BJ (cell line): ENCODE results near the gene IFNK. TPM values are rescaled to one million over a fixed set of nuclear protein-coding genes. Genes with fewer than 3 reads are reported as not detected.

ENCODE experiments used
- CTCF ChIA-PET: fragments of 350-600 bp; formaldehyde crosslinking; extraction: SDS; loops from one replicate; lab custom pipeline; 2021; ENCODE audit warnings: antibody characterized with exemption, inconsistent platforms; lab: Yijun Ruan, JAX
- POLR2A ChIA-PET: fragments of 300-600 bp; sonication (Branson Sonifier 250); formaldehyde crosslinking; extraction: SDS; loops from one replicate; lab custom pipeline; 2021; ENCODE audit warnings: antibody characterized with exemption; lab: Charles Lee
- DNase-seq: peaks from one replicate; pipeline ENCODE4 v3.0.0-alpha.2; 2011; ENCODE audit warnings: low read depth
- H3K27me3 ChIP-seq: 2 replicates; pipeline ENCODE4 v1.6.0; 2011; ENCODE audit warnings: low read length; ENCODE audit not compliant: control insufficient read depth, insufficient read depth
- H3K36me3 ChIP-seq: 2 replicates; pipeline ENCODE4 v1.5.1; 2011; ENCODE audit warnings: low read length; ENCODE audit not compliant: control insufficient read depth, insufficient read depth
- H3K4me3 ChIP-seq: 2 replicates; pipeline ENCODE4 v1.5.1; 2011; ENCODE audit warnings: low read depth, mild to moderate bottlenecking, control low read depth, low read length
- polyA plus RNA-seq: library from polyadenylated mRNA; depleted of rRNA; stranded (reverse); fragments of >200 nt; gene quantifications from 2 replicates; pipeline ENCODE4 v1.2.3, GENCODE V29; 2011
- TF ChIP-seq, protein P1 (sequence below): IDR thresholded peaks from 2 replicates; pipeline ENCODE4 v1.5.1; 2011; ENCODE audit warnings: low read depth, mild to moderate bottlenecking, control low read depth, inconsistent platforms, low read length, moderate library complexity; ENCODE audit not compliant: insufficient read depth

IFNK gene
- polyA plus RNA-seq, 1 experiment, result not detected

DNA sequence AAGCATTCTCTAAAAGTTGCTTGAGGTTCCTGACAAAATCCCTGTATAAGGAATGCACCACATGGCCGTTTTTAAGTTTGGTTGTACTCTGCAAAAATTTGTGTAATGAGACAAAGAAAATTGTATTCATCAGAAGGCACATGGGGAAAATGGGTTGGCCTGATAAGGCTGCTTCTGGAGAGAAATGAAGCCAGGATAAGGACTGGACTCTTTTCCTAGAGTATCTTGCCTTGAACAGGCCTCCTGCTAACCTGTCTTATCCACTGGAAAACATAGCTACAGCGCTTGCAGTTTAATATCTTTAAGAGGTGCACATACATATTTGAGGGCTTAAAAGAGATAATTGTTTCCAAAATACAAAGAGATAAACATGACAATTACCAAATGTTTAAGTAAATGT, 41.4 kb upstream of the IFNK start:
- CTCF ChIA-PET, result no interaction called here

DNA sequence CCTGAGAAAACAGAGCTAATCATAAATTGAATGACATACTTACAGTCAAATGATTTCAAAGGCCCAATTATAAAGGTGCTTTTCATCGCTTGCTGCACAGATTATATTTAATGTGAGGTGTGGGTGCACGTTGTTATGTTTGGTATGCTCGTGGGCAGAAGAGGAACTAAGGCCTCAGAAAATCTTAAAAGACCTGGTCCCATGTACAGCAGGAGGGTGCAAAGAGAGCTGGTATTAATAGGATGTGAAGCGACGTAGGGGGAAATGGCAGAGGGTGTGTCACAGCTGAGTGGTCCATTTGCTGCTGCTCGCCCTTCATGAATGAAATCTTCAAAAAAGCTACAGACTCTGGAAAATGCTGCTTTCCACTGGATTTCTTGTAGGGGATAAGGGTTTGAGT, 40.5 kb upstream of the IFNK start:
- Histone ChIP-seq H3K4me3 (no peak overlapping the region), H3K36me3 (no peaks in the 10 kb centered on the region), H3K27me3 (no peaks in the 10 kb centered on the region)
- TF ChIP-seq, protein P1, sequence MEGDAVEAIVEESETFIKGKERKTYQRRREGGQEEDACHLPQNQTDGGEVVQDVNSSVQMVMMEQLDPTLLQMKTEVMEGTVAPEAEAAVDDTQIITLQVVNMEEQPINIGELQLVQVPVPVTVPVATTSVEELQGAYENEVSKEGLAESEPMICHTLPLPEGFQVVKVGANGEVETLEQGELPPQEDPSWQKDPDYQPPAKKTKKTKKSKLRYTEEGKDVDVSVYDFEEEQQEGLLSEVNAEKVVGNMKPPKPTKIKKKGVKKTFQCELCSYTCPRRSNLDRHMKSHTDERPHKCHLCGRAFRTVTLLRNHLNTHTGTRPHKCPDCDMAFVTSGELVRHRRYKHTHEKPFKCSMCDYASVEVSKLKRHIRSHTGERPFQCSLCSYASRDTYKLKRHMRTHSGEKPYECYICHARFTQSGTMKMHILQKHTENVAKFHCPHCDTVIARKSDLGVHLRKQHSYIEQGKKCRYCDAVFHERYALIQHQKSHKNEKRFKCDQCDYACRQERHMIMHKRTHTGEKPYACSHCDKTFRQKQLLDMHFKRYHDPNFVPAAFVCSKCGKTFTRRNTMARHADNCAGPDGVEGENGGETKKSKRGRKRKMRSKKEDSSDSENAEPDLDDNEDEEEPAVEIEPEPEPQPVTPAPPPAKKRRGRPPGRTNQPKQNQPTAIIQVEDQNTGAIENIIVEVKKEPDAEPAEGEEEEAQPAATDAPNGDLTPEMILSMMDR, result no peak
- POLR2A ChIA-PET, result no interaction called here
- CTCF ChIA-PET, result no interaction called here
- no peak for DNase-seq

More for the DNA sequence above, 41.4 kb upstream of the IFNK start:
- Histone ChIP-seq H3K27me3 (no peaks in the 10 kb centered on the region), H3K36me3 (no peaks in the 10 kb centered on the region), H3K4me3 (no peak overlapping the region)
- DNase-seq, result no peak
- POLR2A ChIA-PET, result no interaction called here
- TF ChIP-seq, protein P1, result no peak

DNA sequence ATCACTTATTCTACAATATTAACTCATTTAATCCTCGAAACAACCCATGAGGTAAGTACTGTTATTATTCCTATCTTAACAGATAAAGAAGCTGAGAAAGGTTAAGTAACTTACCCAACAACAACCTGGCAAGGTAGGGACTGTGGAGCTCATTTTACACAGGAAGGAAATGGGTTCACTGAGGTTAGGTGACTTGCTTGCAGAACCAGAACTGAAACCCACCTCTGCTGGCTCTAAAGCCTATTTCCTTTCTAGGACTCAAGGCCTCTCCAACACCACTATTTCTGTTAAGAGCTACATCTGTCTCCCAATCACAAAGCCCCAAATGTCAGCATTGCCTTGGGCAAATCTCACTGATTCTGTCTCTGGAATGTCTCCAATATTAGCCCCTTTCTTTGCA, 38.9 kb upstream of the IFNK start:
- TF ChIP-seq, protein P1, result no peak
- Histone ChIP-seq H3K27me3 (no peaks in the 10 kb centered on the region), H3K36me3 (no peaks in the 10 kb centered on the region), H3K4me3 (no peak overlapping the region)
- CTCF ChIA-PET, result interaction anchor here (1.4 kb wide), 2 partner anchors 20 to 44 kb away, joined by 4 to 5 read pairs; partner anchors contain the start of gene MOB3B
- no peak for DNase-seq
- POLR2A ChIA-PET, result no interaction called here

DNA sequence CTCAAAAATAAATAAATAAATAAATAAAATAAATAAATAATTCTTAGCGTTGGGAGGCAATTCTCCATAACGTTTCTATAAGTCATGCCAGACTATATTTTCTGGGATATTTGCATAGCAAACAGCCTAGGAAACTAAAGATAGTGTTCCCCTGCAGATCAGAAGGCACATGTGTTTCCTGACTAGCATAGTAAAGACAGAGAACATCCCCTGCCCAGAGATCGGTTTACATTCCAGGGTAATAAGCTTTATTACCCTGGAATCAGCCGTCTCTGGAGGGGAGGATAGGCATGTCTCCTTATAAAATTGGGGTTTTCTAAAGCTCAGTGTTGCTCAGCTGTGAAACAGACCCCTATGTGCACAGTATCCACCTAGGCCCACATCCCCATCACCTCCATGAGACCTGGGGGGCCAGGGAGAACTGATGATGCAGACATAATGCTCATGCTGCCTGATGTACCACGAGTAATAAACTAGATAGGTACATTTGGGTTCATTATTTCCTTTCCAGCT, 36.9 kb upstream of the IFNK start:
- H3K27me3 ChIP-seq, result no peaks in the 10 kb centered on the region
- no peak overlapping the region for H3K4me3 ChIP-seq
- TF ChIP-seq, protein P1, result no peak
- H3K36me3 ChIP-seq, result no peaks in the 10 kb centered on the region
- ChIA-PET CTCF (no interaction called here), POLR2A (no interaction called here)
- DNase-seq, result no peak

DNA sequence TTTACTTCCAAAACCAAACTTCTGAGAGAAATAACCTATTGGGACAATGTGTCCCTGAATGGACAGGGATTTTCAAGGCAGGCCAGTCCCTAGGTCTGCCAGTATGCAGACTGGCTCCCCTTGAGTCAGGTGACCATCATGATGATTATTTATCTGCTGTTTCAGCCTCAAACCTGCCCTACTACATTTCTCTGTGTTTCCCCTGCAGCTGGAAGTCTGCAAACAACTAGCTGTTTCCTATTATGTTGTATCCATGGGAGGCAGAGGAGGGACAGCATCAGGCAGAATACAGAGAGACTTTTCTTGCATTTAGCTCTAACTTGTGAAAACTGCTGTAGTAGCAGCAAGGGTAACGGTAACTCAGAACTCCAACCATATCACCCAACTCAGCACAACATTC, 36.2 kb upstream of the IFNK start:
- no peak for DNase-seq
- Histone ChIP-seq H3K27me3 (no peaks in the 10 kb centered on the region), H3K36me3 (no peaks in the 10 kb centered on the region), H3K4me3 (no peak overlapping the region)
- TF ChIP-seq, protein P1, result no peak
- POLR2A ChIA-PET, result no interaction called here
- CTCF ChIA-PET, result no interaction called here
